Trophoblast cell (in vitro differentiated cells and primary cell): ENCODE results near the gene PLAC8.
"Not testable (repeated sequence)": the region's sequence is repeated elsewhere in the genome, so short reads cannot be mapped to it uniquely, and the experiment has no call there.

ENCODE experiments used
- DNase-seq, 2 donors: peaks; one replicate each; pipeline ENCODE4 v3.0.0-alpha.2; 2016
- H2AFZ ChIP-seq: 2 replicates; pipeline ENCODE4 v1.6.1; 2013; ENCODE audit warnings: low read length, moderate library complexity, mild to moderate bottlenecking; ENCODE audit not compliant: insufficient read depth, poor library complexity
- H2AK5ac ChIP-seq: 2 replicates; pipeline ENCODE4 v1.6.1; 2013; ENCODE audit warnings: mild to moderate bottlenecking, low read length
- H2BK120ac ChIP-seq: 2 replicates; pipeline ENCODE4 v1.6.1; 2013; ENCODE audit warnings: low read length, mild to moderate bottlenecking, moderate library complexity; ENCODE audit not compliant: insufficient read depth, poor library complexity
- H2BK12ac ChIP-seq: 2 replicates; pipeline ENCODE4 v1.6.1; 2013; ENCODE audit warnings: mild to moderate bottlenecking, low read length, moderate library complexity
- H2BK5ac ChIP-seq: 2 replicates; pipeline ENCODE4 v1.6.1; 2013; ENCODE audit warnings: low read length, low read depth, moderate library complexity, mild to moderate bottlenecking; ENCODE audit not compliant: poor library complexity
- H3K14ac ChIP-seq: 2 replicates; pipeline ENCODE4 v1.6.1; 2013; ENCODE audit warnings: mild to moderate bottlenecking, low read length
- H3K18ac ChIP-seq: 2 replicates; pipeline ENCODE4 v1.6.1; 2013; ENCODE audit warnings: mild to moderate bottlenecking, low read length
- H3K23ac ChIP-seq: 2 replicates; pipeline ENCODE4 v1.6.1; 2013; ENCODE audit warnings: low read length
- H3K27ac ChIP-seq: 2 replicates; pipeline ENCODE4 v1.5.1; 2013; ENCODE audit warnings: low read depth, mild to moderate bottlenecking, inconsistent platforms, low read length, moderate library complexity
- H3K27me3 ChIP-seq: 2 replicates; pipeline ENCODE4 v1.6.1; 2013; ENCODE audit warnings: inconsistent platforms, mild to moderate bottlenecking, low read length, moderate library complexity; ENCODE audit not compliant: insufficient read depth
- H3K36me3 ChIP-seq, 2 experiments: 1 replicate in 1 of 2; 2 replicates in 1 of 2; pipeline ENCODE4 v1.6.1; 2013; ENCODE audit warnings: low read length in 2 of 2, mild to moderate bottlenecking in 2 of 2, moderate library complexity in 1 of 2; ENCODE audit not compliant: insufficient read depth in 2 of 2, control insufficient read depth in 1 of 2
- H3K4ac ChIP-seq: 2 replicates; pipeline ENCODE4 v1.6.1; 2013; ENCODE audit warnings: low read depth, mild to moderate bottlenecking, low read length, moderate library complexity
- H3K4me1 ChIP-seq, 2 experiments: 1 replicate in 1 of 2; 2 replicates in 1 of 2; pipeline ENCODE4 v1.6.1; 2013; ENCODE audit warnings: low read length in 2 of 2, mild to moderate bottlenecking in 2 of 2, moderate library complexity in 1 of 2; ENCODE audit not compliant: insufficient read depth in 2 of 2, control insufficient read depth in 1 of 2
- H3K4me2 ChIP-seq: 2 replicates; pipeline ENCODE4 v1.6.1; 2013; ENCODE audit warnings: inconsistent platforms, mild to moderate bottlenecking, low read length, moderate library complexity
- H3K4me3 ChIP-seq: 2 replicates; pipeline ENCODE4 v1.5.1; 2013; ENCODE audit warnings: mild to moderate bottlenecking, low read depth, low read length, inconsistent platforms
- H3K79me1 ChIP-seq: one replicate; pipeline ENCODE4 v1.6.1; 2013; ENCODE audit warnings: low read length
- H3K79me2 ChIP-seq: 2 replicates; pipeline ENCODE4 v1.6.1; 2013; ENCODE audit warnings: low read length, mild to moderate bottlenecking; ENCODE audit not compliant: control insufficient read depth, insufficient read depth, poor library complexity
- H3K9ac ChIP-seq: 2 replicates; pipeline ENCODE4 v1.6.1; 2013; ENCODE audit warnings: mild to moderate bottlenecking, low read length
- H3K9me3 ChIP-seq: 2 replicates; pipeline ENCODE4 v1.6.1; 2013; ENCODE audit warnings: low read depth, mild to moderate bottlenecking, control low read depth, inconsistent platforms, low read length; ENCODE audit not compliant: insufficient read depth
- H4K12ac ChIP-seq: 2 replicates; pipeline ENCODE4 v1.6.1; 2013; ENCODE audit warnings: low read depth, mild to moderate bottlenecking, low read length, moderate library complexity
- H4K8ac ChIP-seq: 2 replicates; pipeline ENCODE4 v1.6.1; 2013; ENCODE audit warnings: low read depth, mild to moderate bottlenecking, low read length, moderate library complexity
- H4K91ac ChIP-seq: one replicate; pipeline ENCODE4 v1.6.1; 2013; ENCODE audit warnings: low read depth, mild to moderate bottlenecking, low read length, moderate library complexity
- WGBS: extraction: QIAGEN DNeasy Blood & Tissue Kit; methylation state at CpG from one replicate; pipeline ENCODE4 v1.1.7; 2013; ENCODE audit warnings: missing lambda C conversion rate; ENCODE audit not compliant: insufficient read length, insufficient coverage; ENCODE audit errors: extremely low coverage; 5-methylcytosine and 5-hydroxymethylcytosine counted together

The PLAC8 gene

DNA sequence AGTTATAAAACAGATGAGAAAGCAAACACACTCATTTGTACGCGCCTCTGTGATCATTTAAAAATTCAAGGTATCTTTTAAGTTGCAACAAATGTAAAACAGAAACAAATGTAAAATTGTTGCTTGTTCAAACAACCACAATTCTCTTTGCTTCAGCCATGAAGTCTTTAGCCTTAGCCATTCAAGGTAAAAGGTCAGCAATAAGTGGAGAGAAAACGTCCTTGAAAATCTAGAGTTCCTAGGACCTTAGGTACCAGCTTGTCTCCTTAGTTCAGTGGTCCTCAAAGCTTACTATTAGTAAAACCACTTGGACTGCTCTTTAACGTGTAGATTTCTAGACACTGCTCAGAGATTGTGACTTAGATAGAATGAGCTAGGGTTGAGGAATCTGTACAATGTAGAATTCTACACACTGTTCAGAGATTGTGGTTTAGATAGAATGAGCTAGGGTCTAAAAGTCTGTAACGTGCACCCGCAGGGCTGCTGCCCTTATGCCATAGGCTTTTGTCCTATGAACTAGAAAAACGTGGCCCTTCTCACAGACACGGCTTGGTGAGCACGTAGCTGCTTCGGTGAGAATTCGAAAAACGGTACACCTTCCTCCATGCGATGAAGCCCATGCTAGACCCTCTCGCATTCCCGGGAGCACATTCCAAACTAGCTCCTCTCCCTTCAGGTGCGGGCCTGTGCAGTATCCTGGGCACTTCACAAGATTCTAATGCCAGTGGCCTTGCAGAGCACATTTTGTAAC is 1.7 kb downstream of the PLAC8 start:
- H3K79me1 ChIP-seq, result peaks cover 18% of the 10 kb centered on the region
- no peak overlapping the region for H3K14ac ChIP-seq
- peak overlapping the region; percentile 94 for H2BK5ac ChIP-seq
- no peak overlapping the region for H3K9ac ChIP-seq
- peaks cover 5 to 20% of the 10 kb centered on the region in 2 experiments for H3K4me1 ChIP-seq
- H3K18ac ChIP-seq, result no peak overlapping the region
- H2AFZ ChIP-seq, result no peak overlapping the region
- no peak overlapping the region for H3K4ac ChIP-seq
- no peak overlapping the region for H3K23ac ChIP-seq
- no peaks in the 10 kb centered on the region for H3K36me3 ChIP-seq
- H4K8ac ChIP-seq, result peak overlapping the region; percentile 55
- H3K4me2 ChIP-seq, result peak overlapping the region; percentile 52
- DNase-seq, result peak; percentile 97 to 98
- H3K27me3 ChIP-seq, result no peaks in the 10 kb centered on the region
- H3K9me3 ChIP-seq, result peaks cover 1% of the 10 kb centered on the region
- peak overlapping the region; percentile 92 for H4K91ac ChIP-seq
- H3K4me3 ChIP-seq, result no peak overlapping the region
- peak overlapping the region; percentile 84 for H3K27ac ChIP-seq
- no peak overlapping the region for H4K12ac ChIP-seq
- WGBS, result no CpG with 5 or more reads among the region's 16 CpGs
- peaks cover 5% of the 10 kb centered on the region for H3K79me2 ChIP-seq
- peak overlapping the region; percentile 96 for H2BK120ac ChIP-seq
- H2AK5ac ChIP-seq, result no peak overlapping the region
- peak overlapping the region; percentile 97 for H2BK12ac ChIP-seq

GRCh38 chr4:83112231-83112630 is 2.3 kb downstream of the PLAC8 start:
- no CpG with 5 or more reads among the region's 2 CpGs for WGBS
- peaks cover 1% of the 10 kb centered on the region for H3K9me3 ChIP-seq
- peak overlapping the region; percentile 84 for H3K27ac ChIP-seq
- H2AFZ ChIP-seq, result no peak overlapping the region
- no peak overlapping the region for H3K14ac ChIP-seq
- H3K27me3 ChIP-seq, result no peaks in the 10 kb centered on the region
- H3K4ac ChIP-seq, result no peak overlapping the region
- no peak overlapping the region for H2AK5ac ChIP-seq
- no peak overlapping the region for H2BK120ac ChIP-seq
- H4K12ac ChIP-seq, result no peak overlapping the region
- H3K4me3 ChIP-seq, result no peak overlapping the region
- peak overlapping the region; percentile 25 for H4K91ac ChIP-seq
- peak overlapping the region; percentile 36 for H3K4me2 ChIP-seq
- H4K8ac ChIP-seq, result no peak overlapping the region
- peak overlapping the region; percentile 60 for H2BK5ac ChIP-seq
- peaks cover 5% of the 10 kb centered on the region for H3K79me2 ChIP-seq
- H3K18ac ChIP-seq, result no peak overlapping the region
- peaks cover 18% of the 10 kb centered on the region for H3K79me1 ChIP-seq
- H2BK12ac ChIP-seq, result no peak overlapping the region
- no peak overlapping the region for H3K9ac ChIP-seq
- peak in 1 of 2 donors; percentile 31 for DNase-seq
- peaks cover 5 to 22% of the 10 kb centered on the region in 2 experiments for H3K4me1 ChIP-seq
- no peak overlapping the region for H3K23ac ChIP-seq
- H3K36me3 ChIP-seq, result no peaks in the 10 kb centered on the region

DNA sequence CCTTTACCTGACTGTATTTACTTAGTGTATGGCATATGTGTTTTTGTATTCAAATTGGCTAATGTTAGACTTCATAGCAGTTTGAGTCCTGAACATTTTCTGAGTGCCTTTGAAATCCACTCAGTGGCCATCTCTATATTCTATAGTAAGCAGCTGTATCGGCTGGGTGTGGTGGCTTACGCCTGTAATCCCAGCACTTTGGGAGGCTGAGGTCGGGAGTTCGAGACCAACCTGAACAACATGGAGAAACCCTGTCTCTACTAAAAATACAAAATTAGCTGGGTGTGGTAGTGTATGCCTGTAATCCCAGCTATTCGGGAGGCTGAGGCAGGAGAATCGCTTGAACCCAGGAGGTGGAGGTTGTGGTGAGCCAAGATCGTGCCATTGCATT is 2.8 kb downstream of the PLAC8 start:
- not testable (repeated sequence) for H3K9me3 ChIP-seq, H3K36me3 ChIP-seq
- H3K4me1 ChIP-seq, result peaks cover 5 to 22% of the 10 kb centered on the region in 2 experiments

GRCh38 chr4:83110970-83111750 is 3.4 kb downstream of the PLAC8 start:
- peaks cover 1% of the 10 kb centered on the region for H3K9me3 ChIP-seq
- H3K79me1 ChIP-seq, result peaks cover 18% of the 10 kb centered on the region
- no CpG with 5 or more reads among the region's 8 CpGs for WGBS
- H3K4ac ChIP-seq, result no peak overlapping the region
- H4K12ac ChIP-seq, result no peak overlapping the region
- no peak overlapping the region for H2AK5ac ChIP-seq
- no peak overlapping the region for H3K14ac ChIP-seq
- H3K4me3 ChIP-seq, result no peak overlapping the region
- peaks cover 5% of the 10 kb centered on the region for H3K79me2 ChIP-seq
- H2AFZ ChIP-seq, result no peak overlapping the region
- H4K8ac ChIP-seq, result no peak overlapping the region
- no peak overlapping the region for H3K23ac ChIP-seq
- H2BK5ac ChIP-seq, result no peak overlapping the region
- H2BK120ac ChIP-seq, result no peak overlapping the region
- no peak overlapping the region for H4K91ac ChIP-seq
- DNase-seq, result no peak
- no peaks in the 10 kb centered on the region for H3K36me3 ChIP-seq
- H3K27me3 ChIP-seq, result no peaks in the 10 kb centered on the region
- no peak overlapping the region for H3K9ac ChIP-seq
- peaks cover 5 to 21% of the 10 kb centered on the region in 2 experiments for H3K4me1 ChIP-seq
- peak overlapping the region; percentile 66 for H3K4me2 ChIP-seq
- no peak overlapping the region for H3K18ac ChIP-seq
- peak overlapping the region; percentile 77 for H2BK12ac ChIP-seq
- no peak overlapping the region for H3K27ac ChIP-seq

More for the DNA sequence above, 2.8 kb downstream of the PLAC8 start:
- peak in 1 of 2 donors; percentile 27 for DNase-seq
- H2AK5ac ChIP-seq, H3K23ac ChIP-seq, H3K14ac ChIP-seq, H3K4ac ChIP-seq, H3K18ac ChIP-seq, H2BK5ac ChIP-seq, H3K27me3 ChIP-seq, H3K27ac ChIP-seq, H2AFZ ChIP-seq, H4K12ac ChIP-seq, H2BK120ac ChIP-seq, H3K79me2 ChIP-seq, H4K91ac ChIP-seq, H4K8ac ChIP-seq, H3K4me3 ChIP-seq, H3K9ac ChIP-seq, H3K4me2 ChIP-seq: not testable (repeated sequence)
- Histone ChIP-seq H3K79me1 (peaks cover 18% of the 10 kb centered on the region), H2BK12ac (peak overlapping the region; percentile 26)
- WGBS, result no CpG with 5 or more reads among the region's 7 CpGs
